ENCODE results near the gene RAB43. TPM values are rescaled to one million over a fixed set of nuclear protein-coding genes. Genes with fewer than 3 reads are reported as not detected.

The RAB43 gene
- total and polyA plus RNA-seq, 12 donors = 0.96 to 8.2 (median 4.0) TPM

DNA sequence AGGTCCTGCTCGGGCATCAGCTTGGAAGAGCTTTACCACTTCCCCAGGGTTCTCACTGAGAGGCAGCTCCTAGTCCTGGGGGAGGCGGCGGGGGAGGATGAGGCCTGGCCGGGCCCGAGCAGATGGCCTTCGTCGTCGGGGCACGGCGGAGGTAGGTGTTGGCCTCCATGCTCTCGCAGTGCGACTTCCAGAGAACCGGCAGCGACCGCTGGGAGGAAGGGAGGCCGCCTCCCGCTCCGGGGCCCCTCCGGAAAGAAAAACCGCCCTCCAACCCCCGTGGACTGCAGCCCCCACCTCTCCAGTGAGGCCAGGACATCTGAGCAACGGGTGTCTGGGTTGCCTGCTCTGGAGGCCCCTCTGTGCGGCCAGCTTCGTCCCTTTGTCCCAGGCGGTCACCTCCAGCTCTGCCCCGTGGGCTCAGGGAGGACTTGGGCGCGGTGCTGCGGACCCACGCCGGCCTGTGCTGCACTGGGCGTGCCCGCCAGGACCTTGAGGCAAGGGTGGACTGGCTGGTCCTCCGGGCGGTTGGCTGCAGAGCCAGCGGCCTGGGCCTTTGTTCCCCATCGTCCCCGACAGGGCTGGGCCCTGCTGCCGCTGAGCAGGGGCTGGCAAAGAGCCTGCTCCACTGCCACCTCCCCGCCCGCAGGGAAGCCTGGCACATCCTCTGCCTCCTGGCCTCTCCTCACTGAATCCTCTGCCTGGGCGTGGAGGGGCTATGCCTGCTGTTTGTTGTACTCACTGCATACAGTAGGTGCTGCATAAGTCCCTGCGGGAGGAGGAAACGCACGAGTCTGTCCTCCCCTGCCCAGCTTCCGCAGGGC is 74.7 kb downstream of the RAB43 start:
- TF ChIP-seq, protein P1, sequence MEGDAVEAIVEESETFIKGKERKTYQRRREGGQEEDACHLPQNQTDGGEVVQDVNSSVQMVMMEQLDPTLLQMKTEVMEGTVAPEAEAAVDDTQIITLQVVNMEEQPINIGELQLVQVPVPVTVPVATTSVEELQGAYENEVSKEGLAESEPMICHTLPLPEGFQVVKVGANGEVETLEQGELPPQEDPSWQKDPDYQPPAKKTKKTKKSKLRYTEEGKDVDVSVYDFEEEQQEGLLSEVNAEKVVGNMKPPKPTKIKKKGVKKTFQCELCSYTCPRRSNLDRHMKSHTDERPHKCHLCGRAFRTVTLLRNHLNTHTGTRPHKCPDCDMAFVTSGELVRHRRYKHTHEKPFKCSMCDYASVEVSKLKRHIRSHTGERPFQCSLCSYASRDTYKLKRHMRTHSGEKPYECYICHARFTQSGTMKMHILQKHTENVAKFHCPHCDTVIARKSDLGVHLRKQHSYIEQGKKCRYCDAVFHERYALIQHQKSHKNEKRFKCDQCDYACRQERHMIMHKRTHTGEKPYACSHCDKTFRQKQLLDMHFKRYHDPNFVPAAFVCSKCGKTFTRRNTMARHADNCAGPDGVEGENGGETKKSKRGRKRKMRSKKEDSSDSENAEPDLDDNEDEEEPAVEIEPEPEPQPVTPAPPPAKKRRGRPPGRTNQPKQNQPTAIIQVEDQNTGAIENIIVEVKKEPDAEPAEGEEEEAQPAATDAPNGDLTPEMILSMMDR (IDR thresholded peaks at IDR 0.05) = no peak
- WGBS, 2 donors = 84 to 88% methylated on average over 45 to 46 of the region's 46 CpGs
- H3K9me3 ChIP-seq = peaks cover 0 to 44% (median 6%) of the 10 kb centered on the region in 11 donors
- H3K27me3 ChIP-seq = peaks cover 0 to 23% (median 10%) of the 10 kb centered on the region in 7 donors
- no peak for DNase-seq
- ATAC-seq = peak in 4 of 8 donors; percentile 5 to 40 (median 14)
- H3K4me3 ChIP-seq = no peak overlapping the region
- H3K36me3 ChIP-seq = no peaks in the 10 kb centered on the region
- peaks cover 3 to 16% (median 13%) of the 10 kb centered on the region in 9 donors for H3K4me1 ChIP-seq
- H3K27ac ChIP-seq = no peak overlapping the region
- intact Hi-C loops (cut with DNase I) = loop anchor here in 1 of 10 donors (10.0 kb wide), 1 partner anchor 62 kb away; no protein-coding TSS in a partner anchor

DNA sequence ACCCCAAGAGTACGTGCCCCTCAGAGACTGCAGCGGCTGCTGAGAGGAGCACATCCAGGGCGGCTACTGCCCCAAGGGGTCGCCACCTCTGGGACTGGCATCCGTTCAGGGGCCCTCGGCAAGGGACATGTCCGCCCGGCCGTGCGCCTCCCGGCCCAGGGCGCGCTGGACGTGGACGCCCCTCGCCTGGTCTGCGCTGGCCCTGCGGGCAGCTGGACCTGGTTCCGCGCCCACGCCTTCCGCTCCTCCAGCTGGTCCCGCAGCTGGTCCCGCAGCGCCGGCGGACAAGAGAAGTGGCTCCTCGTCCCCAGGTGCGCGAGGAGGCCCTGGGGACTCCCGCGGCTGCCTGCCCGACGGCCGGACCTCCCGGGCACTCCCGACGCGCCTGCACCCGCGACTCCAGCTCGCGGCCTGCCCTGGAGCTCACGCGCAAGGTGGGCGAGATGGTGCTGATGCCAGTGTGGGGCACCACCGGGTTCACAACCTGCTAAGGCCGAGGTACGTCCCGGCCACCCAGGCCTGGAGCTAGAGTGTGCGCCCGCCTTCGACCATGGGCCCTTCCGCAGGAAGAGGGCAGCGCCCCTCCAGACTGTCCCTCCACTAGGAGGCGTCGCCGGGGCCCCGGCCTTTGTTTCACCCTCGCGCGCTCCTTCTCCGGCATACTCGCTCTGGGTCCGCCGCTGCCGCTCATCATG is 75.4 kb downstream of the RAB43 start:
- intact Hi-C loops (cut with DNase I) = loop anchor here in 1 of 10 donors (10.0 kb wide), 1 partner anchor 61 kb away; no protein-coding TSS in a partner anchor
- H3K27ac ChIP-seq = no peak overlapping the region
- TF ChIP-seq, protein P1 (IDR thresholded peaks at IDR 0.05) = peak in 3 of 9 donors; percentile 3 to 22 (median 5)
- no peak for DNase-seq
- 19 to 20% methylated on average over 62 to 67 of the region's 67 CpGs for WGBS, 2 donors
- H3K4me1 ChIP-seq = peaks cover 0 to 13% (median 11%) of the 10 kb centered on the region in 9 donors
- H3K36me3 ChIP-seq = no peaks in the 10 kb centered on the region
- H3K4me3 ChIP-seq = peak overlapping the region in 9 of 10 donors; percentile 27 to 48 (median 44)
- H3K27me3 ChIP-seq = peaks cover 0 to 23% (median 10%) of the 10 kb centered on the region in 7 donors
- ATAC-seq = peak; percentile 10 to 54 (median 30)
- H3K9me3 ChIP-seq = peaks cover 0 to 49% (median 6%) of the 10 kb centered on the region in 11 donors

- intact Hi-C loops (cut with DNase I) = loop anchor here in 1 of 10 donors (10.0 kb wide), 1 partner anchor 61 kb away; no protein-coding TSS in a partner anchor
- peaks cover 0 to 23% (median 10%) of the 10 kb centered on the region in 7 donors for H3K27me3 ChIP-seq
- peaks cover 0 to 13% (median 11%) of the 10 kb centered on the region in 9 donors for H3K4me1 ChIP-seq
- H3K36me3 ChIP-seq = peaks cover 0 to 3% (median 0%) of the 10 kb centered on the region in 9 donors
- H3K4me3 ChIP-seq = peak overlapping the region in 9 of 10 donors; percentile 27 to 48 (median 44)
- H3K27ac ChIP-seq = no peak overlapping the region
- peaks cover 0 to 49% (median 6%) of the 10 kb centered on the region in 11 donors for H3K9me3 ChIP-seq
- ATAC-seq (peak; percentile 45 to 76 (median 66)), DNase-seq (peak in 1 of 2 donors; percentile 52)
- WGBS, 2 donors = 4 to 5% methylated on average over 22 to 43 of the region's 43 CpGs
- TF ChIP-seq, protein P1 (IDR thresholded peaks at IDR 0.05) = peak in 2 of 9 donors; percentile 13 to 23
Measured at GRCh38 chr3:129045675-129046036, 75.9 kb downstream of the RAB43 start.
